IMR-90 (cell line): ENCODE measurements around the gene CCNC. TPM values are rescaled to one million over a fixed set of nuclear protein-coding genes. Genes with fewer than 3 reads are reported as not detected.

Experiments used
- ATAC-seq: fragments of 200-7000 bp; cut with Tn5 transposase; 2 replicates; pipeline ENCODE4 v1.9.1; 2020; ENCODE audit warnings: low read depth, mild to moderate bottlenecking, moderate library complexity
- BruUV-seq: library from RNA; stranded (reverse); fragments of 400-500 nt; replicated peaks from 2 replicates; lab custom pipeline; 2021; lab: Mats Ljungman, UMichigan
- CTCF ChIA-PET: fragments of 300-600 bp; formaldehyde crosslinking; extraction: SDS; loops from one replicate; lab custom pipeline; 2021; ENCODE audit warnings: antibody characterized with exemption; lab: Yijun Ruan, JAX
- POLR2A ChIA-PET: fragments of 300-600 bp; sonication (Branson Sonifier 250); formaldehyde crosslinking; loops from one replicate; lab custom pipeline; 2022; ENCODE audit warnings: antibody characterized with exemption; ENCODE audit not compliant: unreplicated experiment; lab: Charles Lee
- DNase-seq: peaks from one replicate; pipeline ENCODE4 v3.0.0; 2013
- H2AFZ ChIP-seq: replicated peaks from 2 replicates; pipeline ENCODE3; 2013; ENCODE audit warnings: low read length, mild to moderate bottlenecking; ENCODE audit not compliant: poor library complexity
- H2AK5ac ChIP-seq: 2 replicates; pipeline ENCODE4 v1.6.1; 2013; ENCODE audit warnings: low read depth, low read length, inconsistent platforms
- H2AK9ac ChIP-seq: replicated peaks from 2 replicates; pipeline ENCODE3; 2013; ENCODE audit warnings: mild to moderate bottlenecking, low read depth, low read length, moderate library complexity; ENCODE audit not compliant: poor library complexity
- H2BK120ac ChIP-seq: 2 replicates; pipeline ENCODE4 v1.6.1; 2013; ENCODE audit warnings: low read depth, low read length, inconsistent platforms
- H2BK15ac ChIP-seq: 3 replicates; pipeline ENCODE4 v1.6.1; 2013; ENCODE audit warnings: low read depth, low read length, inconsistent platforms
- H2BK20ac ChIP-seq: 2 replicates; pipeline ENCODE4 v1.6.1; 2013; ENCODE audit warnings: low read depth, mild to moderate bottlenecking, inconsistent platforms, low read length, moderate library complexity
- H2BK5ac ChIP-seq: 2 replicates; pipeline ENCODE4 v1.6.1; 2013; ENCODE audit warnings: mild to moderate bottlenecking, low read depth, low read length, inconsistent platforms; ENCODE audit not compliant: poor library complexity, severe bottlenecking
- H3K14ac ChIP-seq: replicated peaks from 2 replicates; pipeline ENCODE4 v1.6.1; 2013; ENCODE audit warnings: low read depth, low read length, inconsistent platforms
- H3K18ac ChIP-seq: 2 replicates; pipeline ENCODE4 v1.6.1; 2013; ENCODE audit warnings: low read depth, low read length, control low read depth
- H3K23ac ChIP-seq: 2 replicates; pipeline ENCODE4 v1.6.1; 2013; ENCODE audit warnings: low read depth, low read length, inconsistent platforms
- H3K27ac ChIP-seq: 2 replicates; pipeline ENCODE4 v1.5.1; 2013; ENCODE audit warnings: mild to moderate bottlenecking, control low read depth, low read length; ENCODE audit not compliant: insufficient read depth
- H3K27me3 ChIP-seq: 2 replicates; pipeline ENCODE4 v1.6.1; 2013; ENCODE audit warnings: low read length; ENCODE audit not compliant: control insufficient read depth, insufficient read depth
- H3K36me3 ChIP-seq: 2 replicates; pipeline ENCODE4 v1.6.1; 2013; ENCODE audit warnings: low read length, mixed read lengths; ENCODE audit not compliant: control insufficient read depth, insufficient read depth
- H3K4ac ChIP-seq: 2 replicates; pipeline ENCODE4 v1.6.1; 2013; ENCODE audit warnings: low read depth, low read length, inconsistent platforms
- H3K4me1 ChIP-seq: 2 replicates; pipeline ENCODE4 v1.6.1; 2013; ENCODE audit warnings: low read length, mixed read lengths; ENCODE audit not compliant: control insufficient read depth, insufficient read depth
- H3K4me2 ChIP-seq: 2 replicates; pipeline ENCODE4 v1.6.1; 2013; ENCODE audit warnings: low read depth, mild to moderate bottlenecking, control low read depth, low read length, moderate library complexity
- H3K4me3 ChIP-seq: 2 replicates; pipeline ENCODE4 v1.5.1; 2013; ENCODE audit warnings: low read depth, mild to moderate bottlenecking, control low read depth, low read length, moderate library complexity; ENCODE audit not compliant: insufficient read depth
- H3K56ac ChIP-seq: 2 replicates; pipeline ENCODE4 v1.6.1; 2013; ENCODE audit warnings: low read length, inconsistent platforms; ENCODE audit not compliant: insufficient read depth; ENCODE audit errors: extremely low read depth
- H3K79me1 ChIP-seq, 2 experiments: 2 replicates each; pipeline ENCODE4 v1.6.1; 2013; ENCODE audit warnings: low read length in 2 of 2, inconsistent platforms in 1 of 2, low read depth in 1 of 2
- H3K9ac ChIP-seq: 2 replicates; pipeline ENCODE4 v1.6.1; 2013; ENCODE audit warnings: low read depth, low read length, control low read depth
- H3K9me1 ChIP-seq: 2 replicates; pipeline ENCODE4 v1.6.1; 2013; ENCODE audit warnings: low read length, inconsistent platforms; ENCODE audit not compliant: insufficient read depth
- H3K9me3 ChIP-seq: 2 replicates; pipeline ENCODE4 v1.6.1; 2013; ENCODE audit warnings: low read length; ENCODE audit not compliant: control insufficient read depth, insufficient read depth
- H4K20me1 ChIP-seq: 2 replicates; pipeline ENCODE4 v1.6.1; 2013; ENCODE audit warnings: low read length, inconsistent platforms; ENCODE audit not compliant: insufficient read depth
- H4K5ac ChIP-seq: 2 replicates; pipeline ENCODE4 v1.6.1; 2013; ENCODE audit warnings: mild to moderate bottlenecking, low read depth, low read length, control low read depth
- H4K8ac ChIP-seq, 2 experiments: 2 replicates each; pipeline ENCODE4 v1.6.1; 2013; ENCODE audit warnings: low read depth in 2 of 2, low read length in 2 of 2, control low read depth in 1 of 2, inconsistent platforms in 1 of 2
- H4K91ac ChIP-seq: 2 replicates; pipeline ENCODE4 v1.6.1; 2013; ENCODE audit warnings: low read depth, low read length, inconsistent platforms; ENCODE audit not compliant: insufficient read depth
- CEBPB ChIP-seq: IDR thresholded peaks from 2 replicates; pipeline ENCODE4 v1.6.1; 2012; ENCODE audit warnings: low read depth, low read length, improper control_type of control experiment
- CHD1 ChIP-seq: IDR thresholded peaks from 2 replicates; pipeline ENCODE4 v1.6.1; 2012; ENCODE audit warnings: low read depth, low read length, improper control_type of control experiment
- MAZ ChIP-seq: IDR thresholded peaks from 2 replicates; pipeline ENCODE4 v1.6.1; 2012; ENCODE audit warnings: low read depth, mild to moderate bottlenecking, low read length, improper control_type of control experiment, moderate library complexity, borderline replicate concordance
- MXI1 ChIP-seq: IDR thresholded peaks from 2 replicates; pipeline ENCODE4 v1.6.1; 2012; ENCODE audit warnings: low read depth, mild to moderate bottlenecking, low read length, moderate library complexity, borderline replicate concordance
- NFE2L2 ChIP-seq: fragments of 150-350 bp; IDR thresholded peaks from 2 replicates; pipeline ENCODE4 v1.6.1; 2016; ENCODE audit warnings: low read depth, mild to moderate bottlenecking, low read length
- RAD21 ChIP-seq: IDR thresholded peaks from 2 replicates; pipeline ENCODE4 v1.6.1; 2012; ENCODE audit warnings: low read length, improper control_type of control experiment
- RCOR1 ChIP-seq: IDR thresholded peaks from 2 replicates; pipeline ENCODE4 v1.6.1; 2012; ENCODE audit warnings: mild to moderate bottlenecking, low read length, improper control_type of control experiment; ENCODE audit not compliant: insufficient replicate concordance
- RFX5 ChIP-seq: IDR thresholded peaks from 2 replicates; pipeline ENCODE4 v1.8.0; 2012; ENCODE audit warnings: low read depth, mild to moderate bottlenecking, low read length, moderate library complexity
- SMC3 ChIP-seq: fragments of 150-350 bp; IDR thresholded peaks from 2 replicates; pipeline ENCODE4 v1.6.1; 2016; ENCODE audit warnings: low read depth, mild to moderate bottlenecking, antibody characterized with exemption, low read length, moderate library complexity
- WGBS, 2 experiments: methylation state at CpG; one replicate each; pipeline versions ENCODE4 v1.1.5 to v1.1.7; 2013; ENCODE audit warnings: missing lambda C conversion rate in 2 of 2; ENCODE audit not compliant: insufficient read length in 1 of 2; ENCODE audit errors: extremely low coverage in 2 of 2; 5-methylcytosine and 5-hydroxymethylcytosine counted together
- dilution Hi-C: fragments of 300-500 bp; cut with HindIII; formaldehyde crosslinking; loops from one replicate; pipeline ENCODE4 v1.14.3; 2018; ENCODE audit warnings: low sequenced_read_pairs; ENCODE audit not compliant: unreplicated experiment
- in situ Hi-C: fragments of 300-500 bp; cut with MboI; formaldehyde crosslinking; loops from 3 replicates; pipeline ENCODE4 v1.14.3; 2019; ENCODE audit warnings: low sequenced_read_pairs, inconsistent platforms, mixed read lengths
- intact Hi-C: fragments of 100-400 bp; cut with micrococcal nuclease; formaldehyde crosslinking; loops from 2 replicates; pipeline ENCODE4 v1.10.0; 2022
- polyA plus RNA-seq, 3 experiments: library from polyadenylated mRNA; depleted of rRNA; stranded (reverse); fragments of >200 nt; gene quantifications; 2 replicates each; pipeline ENCODE4 v1.2.3, GENCODE V29; 2012; ENCODE audit warnings: low replicate concordance in 1 of 3
- total RNA-seq: library from RNA; depleted of rRNA; stranded (reverse); fragments of >200 nt; gene quantifications from 2 replicates; pipeline ENCODE4 v1.2.3, GENCODE V29; 2012
- TF ChIP-seq, protein P1 (sequence below): conservative IDR thresholded peaks from 2 replicates; pipeline ENCODE4 v1.5.1; 2012; ENCODE audit warnings: mild to moderate bottlenecking, low read depth, low read length, improper control_type of control experiment
- TF ChIP-seq, protein P2 (sequence below): fragments of 150-350 bp; IDR thresholded peaks from 2 replicates; pipeline ENCODE4 v1.6.1; 2016; ENCODE audit warnings: low read depth, mild to moderate bottlenecking, low read length, moderate library complexity, borderline replicate concordance

The CCNC gene
- total and polyA plus RNA-seq, 2 of the 4 experiments (the other 2 are of a cell fraction), result 30.1 to 95.7 TPM

DNA sequence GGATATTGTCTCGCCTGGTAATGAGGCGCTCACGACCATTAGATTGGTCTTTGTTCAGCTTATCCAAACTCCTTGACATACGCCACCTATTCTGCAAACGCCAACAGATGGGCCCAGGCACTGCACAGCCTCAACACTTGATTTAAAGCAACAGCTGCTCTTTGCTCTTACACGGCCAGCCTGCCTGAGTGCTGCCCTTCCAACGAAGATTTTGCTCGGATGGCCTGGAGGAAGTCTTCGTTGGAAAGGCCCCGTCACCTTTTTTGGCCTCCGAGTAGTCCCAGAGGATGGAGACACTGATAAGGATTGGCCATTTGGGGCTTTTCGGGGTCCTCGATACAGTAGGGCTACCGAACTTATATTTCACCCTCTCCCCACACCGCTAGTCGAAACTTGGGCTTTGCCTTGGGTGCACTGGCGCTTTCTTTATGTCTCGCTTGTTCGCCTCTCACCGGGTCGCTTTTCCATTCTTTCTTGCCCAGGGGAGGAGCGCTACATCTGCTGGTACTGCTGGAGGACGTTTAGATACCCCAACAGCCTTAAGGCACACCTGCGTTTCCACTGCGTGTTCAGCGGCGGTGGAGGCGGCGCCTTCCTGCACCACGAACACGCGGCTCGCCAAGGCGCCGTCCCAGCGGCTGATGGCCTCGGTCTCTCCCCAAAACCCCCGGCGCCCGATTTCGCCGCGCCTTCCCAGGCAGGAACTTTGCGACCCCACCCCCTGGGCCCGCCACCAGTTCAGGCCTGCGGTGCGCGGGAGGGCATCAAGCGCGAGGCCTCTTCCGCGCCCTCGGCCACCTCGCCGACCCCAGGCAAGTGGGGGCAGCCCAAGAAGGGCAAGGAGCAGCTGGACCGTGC lies 44.3 kb upstream of the CCNC start:
- H2AFZ ChIP-seq, result peak overlapping the region; percentile 81
- no peak overlapping the region for H2AK5ac ChIP-seq
- no peak overlapping the region for H2AK9ac ChIP-seq
- no peak overlapping the region for H2BK20ac ChIP-seq
- no peak overlapping the region for H4K8ac ChIP-seq
- H3K9ac ChIP-seq, result no peak overlapping the region
- H4K5ac ChIP-seq, result no peak overlapping the region
- H3K27ac ChIP-seq, result no peak overlapping the region
- in situ Hi-C loops (no loop called here), intact Hi-C loops (no loop called here), dilution Hi-C loops (no loop called here)
- no peaks in the 10 kb centered on the region for H3K36me3 ChIP-seq
- CTCF ChIA-PET, result no interaction called here
- no peaks in the 10 kb centered on the region for H3K4me1 ChIP-seq
- H3K14ac ChIP-seq, result no peak overlapping the region
- TF ChIP-seq MXI1, result no peak
- TF ChIP-seq MAZ, result no peak
- TF ChIP-seq CHD1, result no peak
- TF ChIP-seq, protein P1, sequence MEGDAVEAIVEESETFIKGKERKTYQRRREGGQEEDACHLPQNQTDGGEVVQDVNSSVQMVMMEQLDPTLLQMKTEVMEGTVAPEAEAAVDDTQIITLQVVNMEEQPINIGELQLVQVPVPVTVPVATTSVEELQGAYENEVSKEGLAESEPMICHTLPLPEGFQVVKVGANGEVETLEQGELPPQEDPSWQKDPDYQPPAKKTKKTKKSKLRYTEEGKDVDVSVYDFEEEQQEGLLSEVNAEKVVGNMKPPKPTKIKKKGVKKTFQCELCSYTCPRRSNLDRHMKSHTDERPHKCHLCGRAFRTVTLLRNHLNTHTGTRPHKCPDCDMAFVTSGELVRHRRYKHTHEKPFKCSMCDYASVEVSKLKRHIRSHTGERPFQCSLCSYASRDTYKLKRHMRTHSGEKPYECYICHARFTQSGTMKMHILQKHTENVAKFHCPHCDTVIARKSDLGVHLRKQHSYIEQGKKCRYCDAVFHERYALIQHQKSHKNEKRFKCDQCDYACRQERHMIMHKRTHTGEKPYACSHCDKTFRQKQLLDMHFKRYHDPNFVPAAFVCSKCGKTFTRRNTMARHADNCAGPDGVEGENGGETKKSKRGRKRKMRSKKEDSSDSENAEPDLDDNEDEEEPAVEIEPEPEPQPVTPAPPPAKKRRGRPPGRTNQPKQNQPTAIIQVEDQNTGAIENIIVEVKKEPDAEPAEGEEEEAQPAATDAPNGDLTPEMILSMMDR, result no peak
- TF ChIP-seq CEBPB, result no peak
- TF ChIP-seq, protein P2, sequence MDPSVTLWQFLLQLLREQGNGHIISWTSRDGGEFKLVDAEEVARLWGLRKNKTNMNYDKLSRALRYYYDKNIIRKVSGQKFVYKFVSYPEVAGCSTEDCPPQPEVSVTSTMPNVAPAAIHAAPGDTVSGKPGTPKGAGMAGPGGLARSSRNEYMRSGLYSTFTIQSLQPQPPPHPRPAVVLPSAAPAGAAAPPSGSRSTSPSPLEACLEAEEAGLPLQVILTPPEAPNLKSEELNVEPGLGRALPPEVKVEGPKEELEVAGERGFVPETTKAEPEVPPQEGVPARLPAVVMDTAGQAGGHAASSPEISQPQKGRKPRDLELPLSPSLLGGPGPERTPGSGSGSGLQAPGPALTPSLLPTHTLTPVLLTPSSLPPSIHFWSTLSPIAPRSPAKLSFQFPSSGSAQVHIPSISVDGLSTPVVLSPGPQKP, result no peak
- no peak for TF ChIP-seq RAD21
- TF ChIP-seq NFE2L2, result no peak
- TF ChIP-seq RCOR1, result no peak
- TF ChIP-seq RFX5, result no peak
- no peak for TF ChIP-seq SMC3
- no peaks in the 10 kb centered on the region for H4K20me1 ChIP-seq
- BruUV-seq, result no TSS peak
- H3K9me1 ChIP-seq, result peaks cover 3% of the 10 kb centered on the region; the same call in 1 of the 2 replicates
- H3K18ac ChIP-seq, result no peak overlapping the region
- H2BK5ac ChIP-seq, result no peak overlapping the region
- H3K56ac ChIP-seq, result no peak overlapping the region
- H3K4me2 ChIP-seq, result peak overlapping the region; percentile 81; the same call in 1 of the 2 replicates
- no peak overlapping the region for H4K91ac ChIP-seq
- 13% methylated on average over 31 of the region's 56 CpGs; no CpG with 5 or more reads in 1 of the 2 experiments for WGBS, 2 experiments
- no peak overlapping the region for H3K4ac ChIP-seq
- no peak overlapping the region for H2BK15ac ChIP-seq
- H3K9me3 ChIP-seq, result peaks cover 12% of the 10 kb centered on the region
- DNase-seq (no peak), ATAC-seq (no peak)
- no peak overlapping the region for H2BK120ac ChIP-seq
- peak overlapping the region; percentile 12 for H3K4me3 ChIP-seq
- POLR2A ChIA-PET, result no interaction called here
- peaks cover 77% of the 10 kb centered on the region for H3K27me3 ChIP-seq
- H3K23ac ChIP-seq, result no peak overlapping the region
- H3K79me1 ChIP-seq, result no peaks in the 10 kb centered on the region
